Loucy (cell line): ENCODE data around the gene FEV.

Experiments
- H2AFZ ChIP-seq: fragments of 200-600 bp; sonication (generic); 2 replicates; pipeline ENCODE4 v1.6.0; 2016; ENCODE audit warnings: antibody characterized with exemption, mild to moderate bottlenecking, low read length, moderate library complexity
- H3F3A ChIP-seq: fragments of 200-600 bp; 2 replicates; pipeline ENCODE4 v1.6.0; 2016; ENCODE audit warnings: antibody characterized with exemption, low read depth, mild to moderate bottlenecking
- H3K27me3 ChIP-seq: fragments of 200-600 bp; sonication (generic); 2 replicates; pipeline ENCODE4 v1.6.1; 2014; ENCODE audit warnings: low read length, mild to moderate bottlenecking; ENCODE audit not compliant: insufficient read depth, poor library complexity, severe bottlenecking
- H3K36me3 ChIP-seq: fragments of 200-600 bp; sonication (generic); 2 replicates; pipeline ENCODE4 v1.6.1; 2016; ENCODE audit warnings: low read length; ENCODE audit not compliant: insufficient read depth
- H3K4me1 ChIP-seq: fragments of 200-600 bp; sonication (generic); 2 replicates; pipeline ENCODE4 v1.5.1; 2014; ENCODE audit warnings: low read length, mild to moderate bottlenecking; ENCODE audit not compliant: insufficient read depth, poor library complexity, severe bottlenecking
- H3K4me2 ChIP-seq: fragments of 200-600 bp; sonication (generic); 2 replicates; pipeline ENCODE4 v1.6.0; 2014; ENCODE audit warnings: antibody characterized with exemption, low read length, low read depth, mild to moderate bottlenecking; ENCODE audit not compliant: poor library complexity, severe bottlenecking
- H3K4me3 ChIP-seq: fragments of 200-600 bp; sonication (generic); 2 replicates; pipeline ENCODE4 v1.5.1; 2014; ENCODE audit warnings: low read length, mild to moderate bottlenecking, mixed read lengths; ENCODE audit not compliant: poor library complexity, severe bottlenecking
- H3K79me2 ChIP-seq: fragments of 200-600 bp; sonication (generic); 2 replicates; pipeline ENCODE4 v1.6.1; 2014; ENCODE audit warnings: low read length; ENCODE audit not compliant: insufficient read depth
- H3K9ac ChIP-seq: fragments of 200-600 bp; sonication (generic); 2 replicates; pipeline ENCODE4 v1.6.0; 2014; ENCODE audit warnings: mild to moderate bottlenecking, low read depth, low read length, moderate library complexity; ENCODE audit not compliant: poor library complexity, severe bottlenecking
- H3K9me2 ChIP-seq: fragments of 200-600 bp; sonication (generic); replicated peaks from 2 replicates; pipeline ENCODE4 v1.6.1; 2016; ENCODE audit warnings: low read depth, low read length, mixed read lengths
- H3K9me3 ChIP-seq: fragments of 200-600 bp; sonication (generic); 2 replicates; pipeline ENCODE4 v1.6.1; 2014; ENCODE audit warnings: mild to moderate bottlenecking, antibody characterized with exemption, low read length, low read depth; ENCODE audit not compliant: insufficient read depth
- H4K20me1 ChIP-seq: fragments of 200-600 bp; sonication (generic); 2 replicates; pipeline ENCODE4 v1.6.0; 2014; ENCODE audit warnings: antibody characterized with exemption, low read length, mild to moderate bottlenecking; ENCODE audit not compliant: insufficient read depth, poor library complexity, severe bottlenecking
- CTCF ChIP-seq: fragments of 200-600 bp; sonication (generic); conservative IDR thresholded peaks from 2 replicates; pipeline ENCODE4 v1.5.1; 2014; ENCODE audit warnings: mild to moderate bottlenecking, antibody characterized with exemption, low read length
- EZH2phosphoT487 ChIP-seq: fragments of 200-600 bp; IDR thresholded peaks from 2 replicates; pipeline ENCODE4 v1.6.1; 2018; ENCODE audit warnings: antibody characterized with exemption, mild to moderate bottlenecking, moderate library complexity, borderline replicate concordance

Gene FEV

GRCh38 chr2:218975060-218975777, 9.8 kb downstream of the FEV start:
- Histone ChIP-seq H3K9ac (no peak overlapping the region), H3K9me2 (no peaks in the 10 kb centered on the region), H3K4me2 (no peak overlapping the region), H3K27me3 (no peaks in the 10 kb centered on the region), H3F3A (no peaks in the 10 kb centered on the region), H3K79me2 (no peaks in the 10 kb centered on the region), H3K4me1 (no peaks in the 10 kb centered on the region), H3K9me3 (no peaks in the 10 kb centered on the region), H3K36me3 (no peaks in the 10 kb centered on the region), H3K4me3 (no peak overlapping the region), H4K20me1 (no peaks in the 10 kb centered on the region), H2AFZ (no peak overlapping the region)
- TF ChIP-seq CTCF (no peak), EZH2phosphoT487 (no peak)

- Histone ChIP-seq H3K9me2 (no peaks in the 10 kb centered on the region), H3F3A (no peaks in the 10 kb centered on the region), H3K4me1 (no peaks in the 10 kb centered on the region), H4K20me1 (no peaks in the 10 kb centered on the region), H3K27me3 (no peaks in the 10 kb centered on the region), H3K4me2 (no peak overlapping the region), H3K36me3 (no peaks in the 10 kb centered on the region), H3K9ac (no peak overlapping the region), H3K79me2 (no peaks in the 10 kb centered on the region), H3K9me3 (no peaks in the 10 kb centered on the region), H2AFZ (no peak overlapping the region), H3K4me3 (no peak overlapping the region)
- TF ChIP-seq EZH2phosphoT487, result no peak
- no peak for TF ChIP-seq CTCF
Measured at GRCh38 chr2:218970894-218971293, 14.1 kb downstream of the FEV start.

DNA sequence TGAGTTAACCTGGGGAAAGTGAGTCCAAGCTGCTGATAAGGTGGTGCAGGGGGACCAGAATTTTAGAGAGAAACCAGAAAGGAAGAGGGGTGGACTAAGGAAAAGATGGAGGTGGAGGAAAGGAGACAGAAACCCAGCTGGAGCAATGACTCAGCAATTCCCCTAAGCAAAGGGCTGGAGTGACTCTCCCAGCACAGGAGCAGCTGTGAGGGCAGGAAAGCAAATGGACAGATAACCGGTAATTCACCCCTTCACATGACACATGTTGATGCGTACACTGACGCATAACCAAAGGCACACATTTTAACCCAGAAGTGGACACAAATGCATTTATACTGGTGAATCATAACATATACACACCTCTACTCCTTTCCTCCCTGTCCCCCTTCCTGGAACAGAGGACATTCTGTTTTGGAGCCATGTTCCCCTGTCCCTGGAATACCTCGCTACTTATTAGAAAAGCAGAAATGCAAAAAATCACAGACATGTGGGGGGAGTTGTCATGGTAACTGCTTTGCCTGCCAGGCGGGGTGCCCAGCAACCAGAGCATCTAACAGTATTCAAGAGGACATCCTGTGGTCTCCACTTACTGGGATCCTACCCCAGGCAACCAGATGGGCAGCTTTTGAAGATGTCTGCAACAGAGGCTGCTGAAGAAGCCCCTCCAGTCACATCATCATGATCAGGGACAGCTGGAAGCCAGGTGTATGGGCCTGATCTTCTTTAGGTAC, 20.8 kb downstream of the FEV start:
- no peak overlapping the region for H3K4me2 ChIP-seq
- H4K20me1 ChIP-seq, result peaks cover 4% of the 10 kb centered on the region
- H3K27me3 ChIP-seq, result no peaks in the 10 kb centered on the region
- no peaks in the 10 kb centered on the region for H3K79me2 ChIP-seq
- no peak for TF ChIP-seq CTCF
- TF ChIP-seq EZH2phosphoT487, result no peak
- H3F3A ChIP-seq, result no peaks in the 10 kb centered on the region
- H3K4me3 ChIP-seq, result no peak overlapping the region
- peaks cover 4% of the 10 kb centered on the region for H3K4me1 ChIP-seq
- no peak overlapping the region for H2AFZ ChIP-seq
- H3K36me3 ChIP-seq, result no peaks in the 10 kb centered on the region
- H3K9ac ChIP-seq, result no peak overlapping the region
- no peaks in the 10 kb centered on the region for H3K9me3 ChIP-seq
- no peaks in the 10 kb centered on the region for H3K9me2 ChIP-seq
